Ovary (tissue), 3 donors: ENCODE measurements around the gene SUPT6H.
A peak's percentile ranks its signal among the peaks of the same experiment; 100 is the strongest.

ENCODE experiments used
- CTCF ChIP-seq, 3 donors: fragments of 450-650 bp in 2 of 3; fragments of 200-600 bp in 1 of 3; IDR thresholded peaks; one replicate each; pipeline versions ENCODE4 v1.5.1 to v1.8.0; 2016 to 2022; ENCODE audit warnings: antibody characterized with exemption in 3 of 3, mild to moderate bottlenecking in 1 of 3
- POLR2A ChIP-seq: fragments of 450-650 bp; IDR thresholded peaks from one replicate; pipeline ENCODE4 v1.6.1; 2017; ENCODE audit warnings: antibody characterized with exemption, mild to moderate bottlenecking, moderate library complexity
- donor health status: DM: no; HTN: no; CAD: no.

GRCh38 chr17:28743243-28744103, 81.5 kb downstream of the SUPT6H start, which contains the start of gene TRAF4:
- TF ChIP-seq CTCF (IDR thresholded peaks at IDR 0.05) (peak in 2 of 3 donors; percentile 54 to 71), POLR2A (peak; percentile 96)
